NCI-H1105 (cell line): ENCODE results near the gene UBE2B.
A peak's percentile ranks its signal among the peaks of the same experiment; 100 is the strongest.
"Not testable (repeated sequence)": the region's sequence is repeated elsewhere in the genome, so short reads cannot be mapped to it uniquely, and the experiment has no call there.

Source experiments
- DNase-seq: peaks from one replicate; lab custom pipeline; 2025; lab: John Stamatoyannopoulos, UW

Gene UBE2B

DNA sequence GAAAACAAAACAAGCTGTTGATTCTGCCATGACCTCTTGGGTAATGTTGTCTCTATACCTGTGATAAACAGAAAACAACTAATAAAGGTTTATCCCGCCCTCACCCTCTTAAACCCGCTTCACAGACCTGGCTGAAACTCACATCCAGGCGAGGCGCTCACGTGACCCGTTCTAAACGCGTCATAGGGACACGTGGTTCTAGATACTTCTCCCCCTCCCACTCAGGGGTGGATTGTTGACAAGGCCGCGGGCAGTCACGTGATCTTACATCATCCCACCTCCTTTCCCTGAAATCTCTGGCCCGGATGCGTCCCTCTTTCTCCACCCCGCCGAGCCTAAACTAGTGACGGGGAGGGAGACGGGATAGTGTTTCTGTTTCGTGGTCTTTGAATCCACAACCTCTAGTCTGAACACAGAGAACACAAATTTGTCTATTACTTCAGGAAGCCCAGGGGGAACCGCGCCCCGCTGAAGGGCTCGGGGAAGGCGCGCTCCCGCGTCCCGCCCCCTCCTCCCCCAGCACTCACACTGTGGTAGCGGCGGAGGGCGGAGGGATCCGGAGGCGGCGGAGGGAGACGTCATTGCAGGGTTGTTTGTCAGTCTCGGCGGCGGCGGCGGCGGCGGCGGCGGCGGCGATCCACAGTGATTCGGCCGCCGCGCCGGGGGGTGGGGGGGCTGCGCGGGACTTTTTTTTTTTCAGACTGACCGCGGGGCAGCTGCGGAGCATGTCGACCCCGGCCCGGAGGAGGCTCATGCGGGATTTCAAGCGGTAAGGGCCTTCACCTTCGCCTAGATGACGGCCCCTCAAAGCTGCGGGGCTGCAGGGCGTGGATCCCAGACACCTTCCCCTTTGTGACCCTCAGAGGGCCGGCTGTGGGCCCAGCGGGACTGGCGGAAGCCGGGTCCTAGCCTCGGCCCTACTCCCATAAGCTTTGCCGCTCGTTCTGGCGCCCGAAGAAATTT is at the start of gene UBE2B:
Gene UBE2B, plus strand, starts transcription at position 699 of the 963 bp plus-strand sequence. Its CDS starts 27 bp downstream, at position 726.
- peak; percentile 90 for DNase-seq

DNA sequence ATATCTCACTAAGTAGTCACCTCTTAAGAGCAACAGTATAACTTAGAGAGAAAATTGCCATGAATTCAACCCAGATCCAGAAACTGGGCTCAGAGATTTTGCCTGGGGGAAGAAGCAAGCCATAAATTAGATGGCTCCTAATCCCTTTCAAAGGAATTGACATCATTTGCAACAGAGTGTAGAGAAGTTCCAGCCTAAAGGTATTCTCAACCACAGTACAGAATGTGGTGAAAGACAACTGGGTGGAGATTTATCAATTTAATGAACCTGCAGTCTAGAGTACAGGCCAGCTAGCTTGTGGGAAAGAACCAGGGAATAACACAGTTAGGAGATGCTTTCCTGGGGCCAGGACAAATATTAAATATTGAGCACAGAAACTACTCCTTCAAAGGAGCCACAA is 44.0 kb upstream of the UBE2B start:
- DNase-seq = no peak

GRCh38 chr5:134328619-134329018 is 42.8 kb upstream of the UBE2B start:
- no peak for DNase-seq

GRCh38 chr5:134336833-134337232 is 34.5 kb upstream of the UBE2B start:
- DNase-seq = not testable (repeated sequence)

DNA sequence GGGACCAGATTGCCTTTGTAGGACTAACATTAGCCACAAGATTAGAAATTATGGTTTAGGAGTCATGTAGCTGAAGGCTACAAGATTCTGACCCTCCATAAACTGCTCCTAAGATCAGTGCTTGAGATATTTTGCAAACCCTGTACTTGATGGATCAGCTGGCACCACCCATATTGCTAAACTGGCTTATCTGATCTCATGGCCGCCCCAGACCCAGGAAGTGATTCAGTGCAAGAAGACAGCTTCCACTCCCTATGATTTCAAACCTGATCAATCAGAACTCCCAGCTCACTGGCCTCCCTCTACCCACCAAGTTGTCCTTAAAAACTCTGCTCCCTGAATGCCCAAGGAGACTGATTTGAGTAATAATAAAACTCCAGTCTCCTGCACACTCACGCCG is 27.9 kb upstream of the UBE2B start:
- not testable (repeated sequence) for DNase-seq

- DNase-seq = not testable (repeated sequence)
These were observed 25.9 kb upstream of the UBE2B start for GRCh38 chr5:134345476-134345875.

DNA sequence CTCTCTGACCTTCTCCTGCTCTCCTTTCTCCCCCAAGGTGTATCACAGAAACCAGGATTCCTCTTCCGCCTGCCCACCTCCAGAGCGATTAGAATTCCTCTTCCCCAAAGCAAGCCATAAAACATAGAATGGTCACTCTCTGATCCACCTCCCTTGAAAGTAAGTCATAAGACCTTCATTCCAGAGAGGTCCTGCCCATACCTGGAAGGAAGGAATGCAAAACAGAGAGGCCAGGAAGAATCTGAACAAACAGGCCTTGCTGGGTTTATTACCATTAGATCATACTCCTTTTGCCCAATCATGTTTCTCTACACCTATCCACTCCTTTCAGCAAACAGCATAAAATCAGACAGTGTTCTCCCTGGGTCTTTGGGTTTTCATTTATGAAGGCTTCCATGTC is 25.4 kb upstream of the UBE2B start:
- DNase-seq = no peak

- DNase-seq = no peak
These were observed 21.9 kb upstream of the UBE2B start for GRCh38 chr5:134349463-134349862.

DNA sequence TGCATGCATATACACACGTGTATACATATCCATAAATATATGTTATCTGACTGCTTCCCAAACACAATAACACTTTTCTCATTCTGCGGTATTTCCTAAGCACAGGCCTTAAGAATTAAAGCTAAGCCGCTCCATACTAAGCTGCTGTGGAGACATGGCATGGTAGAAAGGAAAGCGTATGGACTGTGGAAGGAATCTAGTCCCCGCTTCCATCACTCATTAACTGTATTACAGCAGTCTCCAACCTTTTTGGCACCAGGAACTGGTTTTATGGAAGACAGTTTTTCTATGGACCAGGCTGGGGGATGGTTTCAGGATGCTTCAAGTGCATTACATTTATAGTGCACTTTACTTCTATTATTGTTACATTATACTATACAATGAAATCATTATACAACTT is 15.7 kb upstream of the UBE2B start:
- no peak for DNase-seq

GRCh38 chr5:134365604-134366003 is 5.8 kb upstream of the UBE2B start:
- DNase-seq = no peak

GRCh38 chr5:134370311-134370870 is 978 bp upstream of the UBE2B start:
- DNase-seq = no peak

DNA sequence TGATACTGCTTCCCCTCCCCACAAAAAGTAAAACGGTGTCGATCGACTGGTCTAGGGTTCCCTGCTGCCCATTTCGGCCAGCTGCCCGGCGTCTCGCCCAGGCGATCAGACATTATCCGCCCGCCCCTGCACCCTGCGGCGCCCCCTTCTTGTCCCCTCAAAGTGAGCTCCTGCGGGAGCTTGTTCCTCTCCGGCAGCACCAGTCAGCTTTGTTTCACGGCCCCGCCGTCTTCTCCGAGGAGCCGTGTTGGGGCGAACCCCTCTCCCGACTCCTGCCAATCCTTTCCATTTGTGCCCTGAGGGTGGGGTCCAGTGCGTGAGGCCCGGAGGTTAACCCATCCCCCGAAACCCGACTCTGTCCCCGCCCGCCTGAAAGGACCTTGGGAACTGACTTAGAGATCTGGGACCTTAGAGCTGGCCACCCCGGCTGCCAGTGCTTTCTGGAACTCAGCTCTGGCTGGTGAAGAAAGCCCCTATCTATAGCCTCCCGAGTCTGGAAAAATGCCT is 518 bp downstream of the UBE2B start:
- DNase-seq = no peak

GRCh38 chr5:134373633-134374032 is 2.3 kb downstream of the UBE2B start:
- not testable (repeated sequence) for DNase-seq

DNA sequence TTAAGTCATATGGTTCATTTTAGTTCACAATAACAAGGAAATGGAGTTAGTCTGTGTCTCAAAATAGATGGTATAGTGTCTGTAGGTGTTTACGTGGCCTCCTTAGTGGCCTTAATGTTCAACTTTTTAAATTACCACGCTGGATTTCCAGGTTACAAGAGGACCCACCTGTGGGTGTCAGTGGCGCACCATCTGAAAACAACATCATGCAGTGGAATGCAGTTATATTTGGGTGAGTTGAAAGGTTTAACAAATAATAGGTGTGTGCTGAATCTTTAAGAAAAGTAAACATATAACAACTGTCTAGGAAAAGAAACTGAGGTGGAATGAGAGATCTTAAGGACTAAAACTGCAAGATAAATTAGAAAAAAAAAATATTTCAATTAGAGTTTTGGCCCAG is 2.9 kb downstream of the UBE2B start:
- DNase-seq = no peak

DNA sequence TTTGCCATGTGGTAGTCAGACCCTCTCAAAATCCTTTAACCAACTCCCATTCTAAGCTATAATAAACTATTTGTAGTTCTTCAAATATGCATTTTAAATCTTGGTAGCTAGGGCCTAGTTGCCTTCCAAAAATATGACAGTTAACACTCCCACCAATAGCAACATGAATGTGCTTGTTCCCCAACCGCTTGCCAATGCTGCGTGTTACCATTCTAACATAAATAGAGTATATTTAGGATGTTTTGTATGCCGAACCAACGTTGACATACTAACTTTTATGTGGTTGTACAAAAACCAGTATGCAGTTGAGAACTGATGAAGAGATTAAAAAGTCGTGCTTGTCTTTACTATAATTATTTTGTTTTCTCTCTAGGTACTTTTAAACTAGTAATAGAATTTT is 9.0 kb downstream of the UBE2B start:
- DNase-seq = no peak

DNA sequence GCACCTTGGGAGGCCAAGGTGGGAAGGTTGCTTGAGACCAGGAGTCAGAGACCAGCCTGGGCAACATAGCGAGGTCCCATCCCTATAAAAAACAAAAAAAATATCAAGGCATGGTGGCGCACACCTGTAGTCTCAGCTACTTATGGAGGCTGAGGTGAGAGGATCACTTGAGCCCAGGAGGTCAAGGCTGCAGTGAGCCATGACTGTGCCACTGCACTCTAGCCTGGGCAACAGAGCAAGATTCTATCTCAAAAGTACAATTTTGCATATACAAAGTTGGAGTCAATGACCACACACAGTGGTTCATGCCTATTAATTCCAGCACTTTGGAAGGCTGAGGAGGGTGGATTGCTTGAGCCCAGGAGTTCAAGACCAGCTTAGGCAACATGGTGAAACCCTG is 10.8 kb downstream of the UBE2B start:
- DNase-seq = not testable (repeated sequence)

DNA sequence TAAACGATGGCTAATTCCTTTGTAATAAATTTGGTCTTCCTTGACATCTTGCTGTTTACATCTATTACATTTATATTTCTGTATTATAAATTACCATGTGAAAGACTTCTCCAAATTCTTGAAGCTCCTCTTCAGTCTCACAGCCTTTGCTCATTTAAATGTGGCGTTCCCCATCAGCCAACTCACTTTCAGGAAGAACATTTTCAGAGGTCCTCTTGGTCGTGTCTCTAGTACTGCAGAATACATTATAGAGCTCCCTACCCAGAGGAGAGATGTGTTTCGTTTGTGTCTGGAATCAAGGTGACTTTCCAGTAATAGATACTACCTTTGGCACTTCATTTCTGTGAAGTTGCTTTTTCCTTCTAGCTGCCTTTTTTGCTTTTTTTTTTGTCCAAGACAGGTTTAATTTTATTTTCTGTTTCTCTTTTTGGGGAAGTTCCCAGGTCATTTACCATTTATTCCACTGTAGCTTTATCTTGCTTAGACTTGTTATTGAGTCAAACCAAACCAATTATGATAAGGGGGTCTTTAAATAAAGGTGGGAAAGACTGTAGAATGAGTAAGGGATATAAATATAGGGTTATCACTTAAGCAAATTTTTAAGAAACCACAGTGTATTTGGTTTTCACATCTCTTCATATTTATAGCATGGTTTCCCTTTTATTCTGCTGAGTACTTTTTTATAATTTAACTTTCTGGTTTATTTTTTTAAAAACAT is 12.8 kb downstream of the UBE2B start:
- DNase-seq = no peak

- no peak for DNase-seq
These were observed 16.1 kb downstream of the UBE2B start for GRCh38 chr5:134387443-134387842.

DNA sequence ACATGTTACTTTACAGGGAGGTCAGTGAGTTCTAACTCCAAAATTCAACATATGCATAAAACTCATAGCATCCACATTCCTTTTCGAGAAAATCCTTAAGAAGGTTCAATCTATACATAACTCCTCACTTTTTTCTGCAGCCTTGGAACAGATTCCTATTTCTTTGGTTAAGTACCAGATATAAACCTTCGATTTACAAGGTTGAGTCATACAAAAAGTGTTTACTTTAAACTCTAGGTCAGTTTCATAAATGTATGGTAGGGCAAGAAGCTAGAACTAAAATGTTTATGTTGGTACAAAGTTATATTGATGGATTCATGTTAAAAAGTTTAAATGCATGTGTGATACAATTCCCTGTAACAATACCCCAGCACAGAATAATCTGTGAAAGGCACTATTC is 20.9 kb downstream of the UBE2B start:
- no peak for DNase-seq

- no peak for DNase-seq
These were observed 23.6 kb downstream of the UBE2B start for GRCh38 chr5:134394932-134395331.

DNA sequence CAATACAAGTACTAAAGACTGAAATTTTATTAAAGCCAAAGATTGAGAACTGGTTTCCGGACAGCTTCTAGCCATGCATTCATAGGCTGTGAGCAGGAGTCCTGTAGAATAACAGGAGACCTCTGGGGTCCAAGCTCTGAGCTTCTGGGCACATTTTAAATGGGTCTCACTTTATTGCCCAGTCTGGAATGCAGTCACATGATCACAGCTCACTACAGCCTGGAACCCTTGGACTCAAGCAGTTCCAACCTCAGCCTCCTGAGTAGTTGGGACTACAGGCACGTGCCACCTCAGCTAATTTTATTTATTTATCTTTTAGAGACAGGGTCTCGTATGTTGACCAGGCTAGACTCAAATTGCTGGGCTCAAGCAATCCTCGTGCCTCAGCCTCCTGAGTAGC is 24.9 kb downstream of the UBE2B start:
- no peak for DNase-seq

DNA sequence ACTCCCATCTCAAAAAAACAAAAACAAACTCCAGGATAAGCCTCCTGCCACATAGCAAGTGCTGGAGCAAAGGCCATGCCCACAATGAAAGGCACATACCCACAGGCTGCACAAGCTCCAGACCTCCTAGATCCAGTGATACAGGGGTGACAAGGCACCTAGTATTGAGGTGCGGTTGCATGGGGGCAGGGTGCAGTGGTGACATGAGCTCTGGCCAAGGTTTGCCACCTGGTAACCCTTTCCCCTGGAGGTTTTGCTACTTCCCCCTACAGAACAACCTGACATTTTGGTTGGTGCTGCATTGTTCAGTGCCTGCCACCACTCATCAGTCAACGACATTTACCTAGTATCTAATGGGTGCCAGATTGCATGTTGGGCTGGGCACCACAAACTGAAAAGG is 25.8 kb downstream of the UBE2B start:
- DNase-seq = no peak
